ENCODE results near the gene SEMA6D. TPM values are rescaled to one million over a fixed set of nuclear protein-coding genes. Genes with fewer than 3 reads are reported as not detected.

Gene SEMA6D
- total RNA-seq, 4 donors from 2014 or later, result 3.2 to 14.2 (median 11.8) TPM

GRCh38 chr15:47768735-47769134 is 51.4 kb downstream of the SEMA6D start:
- H3K4me3 ChIP-seq, result no peak overlapping the region
- no peak for ATAC-seq
- TF ChIP-seq CTCF (IDR thresholded peaks at IDR 0.05), result no peak
- no peak for TF ChIP-seq POLR2AphosphoS5 (IDR thresholded peaks at IDR 0.05)
- no peak for TF ChIP-seq POLR2A (IDR thresholded peaks at IDR 0.05)
- no peak for TF ChIP-seq EP300 (IDR thresholded peaks at IDR 0.05)
- H3K27me3 ChIP-seq, result no peaks in the 10 kb centered on the region
- H3K4me1 ChIP-seq, result no peaks in the 10 kb centered on the region
- H3K36me3 ChIP-seq, result peaks cover 0 to 82% of the 10 kb centered on the region in 2 donors
- H3K9me3 ChIP-seq, result no peaks in the 10 kb centered on the region
- no peak overlapping the region for H3K27ac ChIP-seq
- WGBS, 2 donors (ENCODE audit: low coverage in 1 of 2), result 66 to 92% methylated on average over 2 to 3 of the region's 5 CpGs

DNA sequence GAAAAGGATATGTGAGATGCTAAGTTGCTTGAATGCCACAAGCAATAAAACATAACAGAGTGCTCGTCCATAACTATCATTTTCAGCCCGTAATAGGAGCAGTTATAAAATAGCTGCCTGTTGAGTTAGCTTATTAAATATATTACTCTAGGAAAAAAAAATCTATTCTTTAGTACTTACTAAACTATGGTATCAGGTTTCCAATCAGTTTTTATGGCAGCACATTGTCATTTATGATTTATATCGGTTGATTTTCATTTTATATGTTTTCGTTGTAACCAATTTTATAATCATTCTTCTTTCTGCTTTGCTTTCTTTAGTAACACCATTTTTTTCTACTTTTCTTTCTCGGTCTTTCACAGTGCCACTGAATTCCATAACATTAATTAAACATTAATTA is 51.9 kb downstream of the SEMA6D start:
- Histone ChIP-seq H3K27me3 (no peaks in the 10 kb centered on the region), H3K9me3 (no peaks in the 10 kb centered on the region), H3K4me3 (no peak overlapping the region), H3K36me3 (peaks cover 0 to 77% of the 10 kb centered on the region in 2 donors), H3K4me1 (no peaks in the 10 kb centered on the region), H3K27ac (no peak overlapping the region)
- TF ChIP-seq POLR2A (IDR thresholded peaks at IDR 0.05) (no peak), EP300 (IDR thresholded peaks at IDR 0.05) (no peak), CTCF (IDR thresholded peaks at IDR 0.05) (no peak), POLR2AphosphoS5 (IDR thresholded peaks at IDR 0.05) (no peak)
- no peak for ATAC-seq
- WGBS, 2 donors (ENCODE audit: low coverage in 1 of 2), result 69 to 76% methylated on average over 5 of the region's 5 CpGs

GRCh38 chr15:47773143-47773542 is 55.8 kb downstream of the SEMA6D start:
- H3K9me3 ChIP-seq, result no peaks in the 10 kb centered on the region
- no peak for ATAC-seq
- no peaks in the 10 kb centered on the region for H3K27me3 ChIP-seq
- TF ChIP-seq EP300 (IDR thresholded peaks at IDR 0.05) (no peak), CTCF (IDR thresholded peaks at IDR 0.05) (no peak), POLR2A (IDR thresholded peaks at IDR 0.05) (no peak), POLR2AphosphoS5 (IDR thresholded peaks at IDR 0.05) (no peak)
- no peak overlapping the region for H3K27ac ChIP-seq
- H3K4me3 ChIP-seq, result no peak overlapping the region
- H3K4me1 ChIP-seq, result no peaks in the 10 kb centered on the region
- 85% methylated on average over 6 of the region's 6 CpGs for WGBS, 2 donors (ENCODE audit: low coverage in 1 of 2)
- peaks cover 0 to 37% of the 10 kb centered on the region in 2 donors for H3K36me3 ChIP-seq

DNA sequence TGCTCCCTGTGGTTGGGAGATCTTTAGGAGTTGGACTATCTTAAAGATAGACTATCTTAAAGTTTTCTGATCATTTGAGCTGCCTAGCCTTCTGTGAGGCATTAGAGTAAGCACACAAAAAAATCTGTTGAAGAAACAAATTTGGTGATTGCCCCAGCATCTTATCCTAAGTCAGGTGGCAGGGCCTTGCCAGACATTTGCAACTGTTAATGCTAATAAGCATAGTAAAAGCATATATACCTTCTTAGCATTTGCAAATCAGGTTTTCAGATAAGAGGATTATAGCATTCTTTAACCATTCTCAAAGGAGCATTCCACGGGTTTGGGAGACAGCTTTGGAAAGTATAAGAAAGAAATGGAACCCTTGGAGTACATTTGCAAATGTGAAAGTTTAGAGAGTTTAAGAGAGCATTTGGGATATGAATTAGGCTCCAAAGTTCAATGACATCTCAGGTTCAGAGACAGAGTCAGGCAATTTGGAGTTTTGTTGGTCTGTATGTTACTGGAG is 61.0 kb downstream of the SEMA6D start:
- peaks cover 0 to 5% (median 0%) of the 10 kb centered on the region in 3 donors for H3K9me3 ChIP-seq
- ATAC-seq, result no peak
- H3K27ac ChIP-seq, result no peak overlapping the region
- no peak for TF ChIP-seq POLR2AphosphoS5 (IDR thresholded peaks at IDR 0.05)
- no peak for TF ChIP-seq CTCF (IDR thresholded peaks at IDR 0.05)
- no peak for TF ChIP-seq EP300 (IDR thresholded peaks at IDR 0.05)
- TF ChIP-seq POLR2A (IDR thresholded peaks at IDR 0.05), result no peak
- no peaks in the 10 kb centered on the region for H3K27me3 ChIP-seq
- no peaks in the 10 kb centered on the region for H3K4me1 ChIP-seq
- no peak overlapping the region for H3K4me3 ChIP-seq
- WGBS, 2 donors (ENCODE audit: low coverage in 1 of 2), result 0 to 57% methylated on average over 1 of the region's 1 CpG
- no peaks in the 10 kb centered on the region for H3K36me3 ChIP-seq

- Histone ChIP-seq H3K9me3 (peaks cover 0 to 9% (median 0%) of the 10 kb centered on the region in 3 donors), H3K27me3 (no peaks in the 10 kb centered on the region), H3K4me3 (no peak overlapping the region), H3K36me3 (no peaks in the 10 kb centered on the region), H3K27ac (no peak overlapping the region), H3K4me1 (no peaks in the 10 kb centered on the region)
- no peak for ATAC-seq
- TF ChIP-seq POLR2AphosphoS5 (IDR thresholded peaks at IDR 0.05) (no peak), CTCF (IDR thresholded peaks at IDR 0.05) (no peak), POLR2A (IDR thresholded peaks at IDR 0.05) (no peak), EP300 (IDR thresholded peaks at IDR 0.05) (no peak)
- 30 to 59% methylated on average over 2 of the region's 2 CpGs for WGBS, 2 donors (ENCODE audit: low coverage in 1 of 2)
Observed at GRCh38 chr15:47780971-47781370, 63.7 kb downstream of the SEMA6D start.

Data from gastroesophageal sphincter (tissue), 4 donors.